H1 (cell line): ENCODE results near the gene COQ8A. TPM values are rescaled to one million over a fixed set of nuclear protein-coding genes. Genes with fewer than 3 reads are reported as not detected.

Experiments
- CTCF ChIA-PET: fragments of 300-600 bp; sonication (Branson Sonifier 250); formaldehyde crosslinking; loops from one replicate; lab custom pipeline; 2021; ENCODE audit not compliant: partially characterized antibody; lab: Charles Lee
- POLR2A ChIA-PET: fragments of 300-600 bp; sonication (Branson Sonifier 250); formaldehyde crosslinking; loops from one replicate; lab custom pipeline; 2021; ENCODE audit warnings: inconsistent platforms; ENCODE audit not compliant: partially characterized antibody; lab: Charles Lee
- DNase-seq, 2 experiments: peaks; one replicate each; pipeline versions ENCODE4 v3.0.0 to v3.0.0-alpha.2; 2010 to 2022; ENCODE audit warnings: low spot score in 2 of 2, low read depth in 1 of 2, mixed read lengths in 1 of 2
- FAIRE-seq: peaks from 2 replicates; lab custom pipeline; 2011; peaks lifted over from hg19 to GRCh38; lab: Jason Lieb, UNC
- H2AFZ ChIP-seq: 2 replicates; pipeline ENCODE4 v1.8.1; 2012; ENCODE audit warnings: low read length, inconsistent platforms
- H2AK5ac ChIP-seq: 2 replicates; pipeline ENCODE4 v1.6.1; 2013; ENCODE audit warnings: low read depth, low read length
- H2BK120ac ChIP-seq: replicated peaks from 2 replicates; pipeline ENCODE3; 2013; ENCODE audit warnings: low read depth, low read length, inconsistent platforms
- H2BK12ac ChIP-seq: 2 replicates; pipeline ENCODE4 v1.6.1; 2013; ENCODE audit warnings: low read depth, low read length
- H2BK15ac ChIP-seq: 2 replicates; pipeline ENCODE4 v1.6.1; 2013; ENCODE audit warnings: low read length
- H2BK20ac ChIP-seq: 2 replicates; pipeline ENCODE4 v1.6.1; 2013; ENCODE audit warnings: low read length
- H2BK5ac ChIP-seq: 2 replicates; pipeline ENCODE4 v1.6.1; 2013; ENCODE audit warnings: low read depth, low read length
- H3K14ac ChIP-seq: 2 replicates; pipeline ENCODE4 v1.6.1; 2013; ENCODE audit warnings: inconsistent platforms; ENCODE audit not compliant: insufficient read length
- H3K18ac ChIP-seq: 2 replicates; pipeline ENCODE4 v1.6.1; 2013; ENCODE audit warnings: low read length; ENCODE audit errors: extremely low read depth
- H3K23ac ChIP-seq: 2 replicates; pipeline ENCODE4 v1.6.1; 2013; ENCODE audit warnings: inconsistent platforms; ENCODE audit not compliant: insufficient read length
- H3K23me2 ChIP-seq: 2 replicates; pipeline ENCODE4 v1.6.1; 2013; ENCODE audit warnings: low read depth, low read length
- H3K27ac ChIP-seq: 2 replicates; pipeline ENCODE4 v1.6.1; 2011; ENCODE audit warnings: low read depth, low read length, inconsistent platforms
- H3K27me3 ChIP-seq, 4 experiments: replicated peaks in 1 of 4; 1 replicate in 1 of 4; 2 replicates in 3 of 4; pipeline versions ENCODE4 v1.6.1 to v1.8.1; 2011 to 2013; ENCODE audit warnings: low read length in 3 of 4, mild to moderate bottlenecking in 3 of 4, inconsistent platforms in 2 of 4, mixed read lengths in 2 of 4, moderate library complexity in 1 of 4; ENCODE audit not compliant: control insufficient read depth in 3 of 4, insufficient read depth in 3 of 4; ENCODE audit errors: extremely low read depth in 1 of 4
- H3K36me3 ChIP-seq, 4 experiments: 2 replicates each; pipeline versions ENCODE4 v1.6.1 to v1.8.1; 2011 to 2013; ENCODE audit warnings: mild to moderate bottlenecking in 4 of 4, low read length in 3 of 4, moderate library complexity in 2 of 4, control low read depth in 1 of 4, inconsistent platforms in 1 of 4; ENCODE audit not compliant: insufficient read depth in 4 of 4, control insufficient read depth in 2 of 4
- H3K4ac ChIP-seq: replicated peaks from 2 replicates; pipeline ENCODE3; 2013; ENCODE audit warnings: low read length, low read depth, mixed read lengths, inconsistent platforms; ENCODE audit not compliant: insufficient read length
- H3K4me1 ChIP-seq, 4 experiments: replicated peaks in 1 of 4; 1 replicate in 1 of 4; 2 replicates in 3 of 4; pipeline versions ENCODE4 v1.6.1 to v1.8.1; 2011 to 2013; ENCODE audit warnings: low read length in 3 of 4, inconsistent platforms in 2 of 4, mixed read lengths in 1 of 4; ENCODE audit not compliant: insufficient read depth in 4 of 4, control insufficient read depth in 3 of 4
- H3K4me2 ChIP-seq, 2 experiments: 2 replicates each; pipeline versions ENCODE4 v1.6.1 to v1.8.1; 2011 to 2013; ENCODE audit warnings: low read depth in 2 of 2, low read length in 2 of 2, control low read depth in 1 of 2, inconsistent platforms in 1 of 2, mild to moderate bottlenecking in 1 of 2; ENCODE audit not compliant: insufficient read depth in 1 of 2
- H3K4me3 ChIP-seq, 4 experiments: fragments of 200-600, 300-600 bp in 1 of 4; sonication (generic), shearing (Covaris generic), sonication (Bioruptor Twin) in 1 of 4; 2 replicates each; pipeline versions ENCODE4 v1.5.1 to v1.8.1; 2011 to 2016; ENCODE audit warnings: low read length in 4 of 4, low read depth in 3 of 4, control low read depth in 2 of 4, inconsistent platforms in 2 of 4, mild to moderate bottlenecking in 2 of 4, mixed read lengths in 1 of 4, moderate library complexity in 1 of 4; ENCODE audit not compliant: insufficient read depth in 2 of 4; ENCODE audit errors: extremely low read depth in 1 of 4
- H3K56ac ChIP-seq: replicated peaks from 2 replicates; pipeline ENCODE3; 2013; ENCODE audit warnings: low read depth, mild to moderate bottlenecking, mixed read lengths, low read length, inconsistent platforms; ENCODE audit not compliant: insufficient read length
- H3K79me1 ChIP-seq: 2 replicates; pipeline ENCODE4 v1.6.1; 2013; ENCODE audit warnings: low read depth, low read length, control low read depth
- H3K79me2 ChIP-seq, 2 experiments: 2 replicates each; pipeline versions ENCODE4 v1.6.1 to v1.8.1; 2012 to 2013; ENCODE audit warnings: low read length in 2 of 2, mild to moderate bottlenecking in 2 of 2, inconsistent platforms in 1 of 2; ENCODE audit not compliant: insufficient read depth in 2 of 2, control insufficient read depth in 1 of 2
- H3K9ac ChIP-seq, 4 experiments: replicated peaks in 1 of 4; 1 replicate in 1 of 4; 2 replicates in 3 of 4; pipeline versions ENCODE4 v1.6.1 to v1.8.1; 2011 to 2013; ENCODE audit warnings: low read depth in 3 of 4, low read length in 3 of 4, control low read depth in 2 of 4, mild to moderate bottlenecking in 2 of 4, moderate library complexity in 2 of 4, inconsistent platforms in 1 of 4; ENCODE audit errors: extremely low read depth in 1 of 4
- H3K9me3 ChIP-seq, 2 experiments: 2 replicates each; pipeline versions ENCODE4 v1.6.1 to v1.8.1; 2012 to 2013; ENCODE audit warnings: mild to moderate bottlenecking in 2 of 2, moderate library complexity in 2 of 2, control low read depth in 1 of 2, inconsistent platforms in 1 of 2, low read depth in 1 of 2, low read length in 1 of 2, mixed read lengths in 1 of 2; ENCODE audit not compliant: insufficient read depth in 2 of 2
- H4K20me1 ChIP-seq, 2 experiments: replicated peaks in 1 of 2; 2 replicates each; pipeline versions ENCODE3 to v1.8.1; 2011 to 2013; ENCODE audit warnings: inconsistent platforms in 2 of 2, low read length in 2 of 2, mild to moderate bottlenecking in 1 of 2; ENCODE audit not compliant: insufficient read depth in 2 of 2, control insufficient read depth in 1 of 2
- H4K5ac ChIP-seq: 2 replicates; pipeline ENCODE4 v1.6.1; 2013; ENCODE audit warnings: low read length, low read depth, mixed read lengths, inconsistent platforms; ENCODE audit not compliant: insufficient read length
- H4K8ac ChIP-seq: 2 replicates; pipeline ENCODE4 v1.8.0; 2013; ENCODE audit warnings: mild to moderate bottlenecking, moderate library complexity, low read length, inconsistent platforms; ENCODE audit not compliant: insufficient read depth; ENCODE audit errors: extremely low read depth
- H4K91ac ChIP-seq: replicated peaks from 2 replicates; pipeline ENCODE3; 2013; ENCODE audit warnings: low read length, mixed read lengths, inconsistent platforms; ENCODE audit not compliant: insufficient read length
- BCL11A ChIP-seq, 2 experiments: IDR thresholded peaks; one replicate each; pipeline ENCODE4 v1.6.1; 2011; ENCODE audit warnings: low read depth in 2 of 2, low read length in 2 of 2, mild to moderate bottlenecking in 2 of 2
- MAX ChIP-seq: IDR thresholded peaks from 2 replicates; pipeline ENCODE4 v1.6.1; 2012; ENCODE audit warnings: inconsistent platforms
- SRF ChIP-seq: IDR thresholded peaks from 2 replicates; pipeline ENCODE4 v1.6.1; 2011; ENCODE audit warnings: mild to moderate bottlenecking, low read depth, low read length, moderate library complexity
- SUZ12 ChIP-seq: fragments of 200-600 bp; sonication (generic); IDR thresholded peaks from 2 replicates; pipeline ENCODE4 v1.6.1; 2012; ENCODE audit warnings: mild to moderate bottlenecking, inconsistent platforms, low read length, moderate library complexity, mixed read lengths
- YY1 ChIP-seq: IDR thresholded peaks from 2 replicates; pipeline ENCODE4 v1.6.1; 2011; ENCODE audit warnings: low read depth, mild to moderate bottlenecking, low read length
- WGBS, 2 experiments: shearing (Covaris generic) in 1 of 2; methylation state at CpG; one replicate each; pipeline versions ENCODE4 v1.1.6 to v1.1.7; 2013 to 2015; ENCODE audit warnings: low lambda C conversion rate in 2 of 2, mixed read lengths in 2 of 2, inconsistent platforms in 1 of 2, low coverage in 1 of 2, missing lambda C conversion rate in 1 of 2; ENCODE audit not compliant: insufficient replicate concordance in 2 of 2, insufficient coverage in 1 of 2, insufficient read length in 1 of 2; ENCODE audit errors: extremely low coverage in 1 of 2, missing lambda C conversion rate in 1 of 2; 5-methylcytosine and 5-hydroxymethylcytosine counted together
- polyA plus RNA-seq, 7 experiments: library from polyadenylated mRNA; depleted of rRNA in 3 of 7; stranded (reverse) in 5 of 7; unstranded in 2 of 7; fragments of >200 nt in 5 of 7; fragments of 200-250 nt in 2 of 7; gene quantifications; 1 replicate in 5 of 7; 2 replicates in 1 of 7; 4 replicates in 1 of 7; pipeline versions ENCODE4 v1.2.1 to v1.2.3, GENCODE V29; 2011 to 2013; ENCODE audit warnings: missing spikeins in 2 of 7, mixed read lengths in 2 of 7
- total RNA-seq: library from RNA; stranded (reverse); fragmentation: NEBNext Ultra II Directional; extraction: Animal tissue kit (Norgen Biotek cat#: 25700); gene quantifications from 2 replicates; pipeline ENCODE4 v1.2.1, GENCODE V29; 2021

The COQ8A gene
- total and polyA plus RNA-seq, 2 of the 8 experiments (the other 6 are each of a cell fraction or from before 2014, with no cell fraction given), result 28.5 to 38.9 TPM

- Histone ChIP-seq H4K20me1 (peaks cover 0 to under 1% of the 10 kb centered on the region in 2 experiments), H4K5ac (no peak overlapping the region), H3K27ac (no peak overlapping the region), H2BK15ac (no peak overlapping the region), H3K23ac (no peak overlapping the region), H2AK5ac (no peak overlapping the region), H4K91ac (no peak overlapping the region), H2BK20ac (no peak overlapping the region), H3K79me2 (no peaks in the 10 kb centered on the region), H3K36me3 (peaks cover 0 to 4% (median 2%) of the 10 kb centered on the region in 4 experiments; a peak in 4 of 8 replicates), H3K9me3 (no peaks in the 10 kb centered on the region), H3K18ac (no peak overlapping the region), H3K79me1 (no peaks in the 10 kb centered on the region), H4K8ac (no peak overlapping the region), H3K14ac (no peak overlapping the region), H3K4ac (no peak overlapping the region), H2BK120ac (no peak overlapping the region), H3K23me2 (no peaks in the 10 kb centered on the region), H3K9ac (no peak overlapping the region), H3K4me1 (peaks cover 4 to 23% (median 10%) of the 10 kb centered on the region in 4 experiments), H2BK5ac (no peak overlapping the region), H3K4me3 (no peak overlapping the region), H2BK12ac (no peak overlapping the region), H3K4me2 (no peak overlapping the region), H3K27me3 (no peaks in the 10 kb centered on the region), H2AFZ (no peak overlapping the region), H3K56ac (no peak overlapping the region)
- no peak for TF ChIP-seq BCL11A (IDR thresholded peaks at IDR 0.05; ENCODE audit: low read depth in 2 of 2, low read length in 2 of 2)
- no peak for TF ChIP-seq MAX
- no peak for TF ChIP-seq SUZ12
- TF ChIP-seq YY1, result no peak
- no peak for TF ChIP-seq SRF
- CTCF ChIA-PET, result no interaction called here
- no CpG with 5 or more reads among the region's 4 CpGs for WGBS, 2 experiments
- FAIRE-seq, result no peak
- POLR2A ChIA-PET, result no interaction called here
- DNase-seq, result no peak
Measured at GRCh38 chr1:226991920-226992319, 51.8 kb downstream of the COQ8A start.
